Measurements from ENCODE around the gene PPP1R17. TPM values are rescaled to one million over a fixed set of nuclear protein-coding genes. Genes with fewer than 3 reads are reported as not detected.

PPP1R17 gene
- total and polyA plus RNA-seq, 3 experiments from 2014 or later: not detected

GRCh38 chr7:31710171-31710570, 23.2 kb downstream of the PPP1R17 start:
- no peak for DNase-seq
- Mint-ChIP-seq H3K27me3 (no peaks in the 10 kb centered on the region), H3K4me1 (no peaks in the 10 kb centered on the region), H3K9me3 (peaks cover 2 to 8% (median 4%) of the 10 kb centered on the region in 5 donors), H3K36me3 (no peaks in the 10 kb centered on the region), H3K4me3 (no peak overlapping the region), H3K27ac (no peak overlapping the region)
- Histone ChIP-seq H3K9me3 (ENCODE audit: low read length) (no peaks in the 10 kb centered on the region), H3K27ac (ENCODE audit: low read depth, low read length) (no peak overlapping the region), H3K36me3 (ENCODE audit: insufficient read depth, low read length) (no peaks in the 10 kb centered on the region), H3K4me3 (ENCODE audit: low read length) (no peak overlapping the region), H3K27me3 (ENCODE audit: insufficient read depth, low read length, poor library complexity, severe bottlenecking) (no peaks in the 10 kb centered on the region), H3K4me1 (ENCODE audit: insufficient read depth, low read length) (no peaks in the 10 kb centered on the region)
- CTCF ChIA-PET: no interaction called here
- POLR2A ChIA-PET: no interaction called here

DNA sequence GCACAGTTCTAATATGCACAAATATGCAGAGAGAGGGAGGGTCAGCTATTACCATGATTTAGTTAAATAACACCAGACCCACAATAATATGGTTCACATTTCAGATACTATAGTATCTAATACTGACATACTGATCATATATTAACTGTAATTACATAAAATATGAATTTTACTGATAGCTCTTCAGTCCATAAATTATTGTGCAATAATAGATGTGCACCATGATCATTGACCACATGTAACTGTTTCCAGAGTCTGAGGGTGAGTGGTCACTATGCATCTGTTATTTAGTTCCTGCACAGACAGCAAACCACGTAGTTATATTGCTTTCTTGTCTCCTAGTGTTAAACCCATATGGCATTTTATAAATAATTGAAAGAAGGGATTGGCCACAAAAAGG, 29.3 kb downstream of the PPP1R17 start:
- H3K36me3 ChIP-seq (ENCODE audit: insufficient read depth, low read length): no peaks in the 10 kb centered on the region
- no peak overlapping the region for H3K4me3 ChIP-seq (ENCODE audit: low read length)
- Mint-ChIP-seq H3K27me3 (no peaks in the 10 kb centered on the region), H3K4me3 (no peak overlapping the region), H3K27ac (no peak overlapping the region), H3K4me1 (no peaks in the 10 kb centered on the region), H3K36me3 (no peaks in the 10 kb centered on the region), H3K9me3 (peaks cover 0 to 10% (median 7%) of the 10 kb centered on the region in 5 donors)
- ChIA-PET CTCF (no interaction called here), POLR2A (no interaction called here)
- no peaks in the 10 kb centered on the region for H3K4me1 ChIP-seq (ENCODE audit: insufficient read depth, low read length)
- no peak for DNase-seq
- H3K27ac ChIP-seq (ENCODE audit: low read depth, low read length): no peak overlapping the region
- no peaks in the 10 kb centered on the region for H3K9me3 ChIP-seq (ENCODE audit: low read length)
- no peaks in the 10 kb centered on the region for H3K27me3 ChIP-seq (ENCODE audit: insufficient read depth, low read length, poor library complexity, severe bottlenecking)

GRCh38 chr7:31720366-31720765, 33.4 kb downstream of the PPP1R17 start:
- ChIA-PET POLR2A (no interaction called here), CTCF (no interaction called here)
- Mint-ChIP-seq H3K27me3 (no peaks in the 10 kb centered on the region), H3K9me3 (peaks cover 0 to 6% (median 2%) of the 10 kb centered on the region in 5 donors), H3K36me3 (no peaks in the 10 kb centered on the region), H3K4me3 (no peak overlapping the region), H3K4me1 (no peaks in the 10 kb centered on the region), H3K27ac (no peak overlapping the region)
- H3K36me3 ChIP-seq (ENCODE audit: insufficient read depth, low read length): no peaks in the 10 kb centered on the region
- DNase-seq: no peak
- H3K9me3 ChIP-seq (ENCODE audit: low read length): no peaks in the 10 kb centered on the region
- H3K4me3 ChIP-seq (ENCODE audit: low read length): no peak overlapping the region
- H3K27me3 ChIP-seq (ENCODE audit: insufficient read depth, low read length, poor library complexity, severe bottlenecking): no peaks in the 10 kb centered on the region
- no peaks in the 10 kb centered on the region for H3K4me1 ChIP-seq (ENCODE audit: insufficient read depth, low read length)
- H3K27ac ChIP-seq (ENCODE audit: low read depth, low read length): no peak overlapping the region

DNA sequence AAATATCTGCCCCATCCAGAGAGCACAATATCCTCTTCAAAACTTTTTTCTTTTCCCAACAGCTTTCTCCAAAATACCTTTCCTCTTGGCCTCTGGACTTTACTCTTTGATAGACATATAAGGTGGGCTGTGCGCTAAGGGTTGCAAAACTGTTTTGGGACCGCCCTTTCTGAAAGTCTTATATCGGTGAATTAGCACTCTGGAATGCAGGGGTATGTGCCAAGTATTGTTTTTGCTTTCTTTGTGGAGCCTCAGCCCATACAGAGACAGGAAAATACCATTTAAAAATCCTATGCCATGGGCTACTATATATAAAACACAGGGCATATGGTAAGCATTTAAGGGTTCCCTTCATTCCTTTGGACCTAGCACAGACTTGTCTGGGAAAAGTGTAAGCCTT, 37.7 kb downstream of the PPP1R17 start:
- no peak overlapping the region for H3K4me3 Mint-ChIP-seq
- CTCF ChIA-PET: no interaction called here
- no peaks in the 10 kb centered on the region for H3K9me3 ChIP-seq (ENCODE audit: low read length)

GRCh38 chr7:31729195-31729804, 42.3 kb downstream of the PPP1R17 start:
- no peaks in the 10 kb centered on the region for H3K36me3 ChIP-seq (ENCODE audit: insufficient read depth, low read length)
- Mint-ChIP-seq H3K36me3 (no peaks in the 10 kb centered on the region), H3K9me3 (peaks cover 0 to 10% (median 4%) of the 10 kb centered on the region in 5 donors), H3K4me3 (no peak overlapping the region), H3K27ac (no peak overlapping the region), H3K4me1 (no peaks in the 10 kb centered on the region), H3K27me3 (no peaks in the 10 kb centered on the region)
- no peak for DNase-seq
- no peaks in the 10 kb centered on the region for H3K4me1 ChIP-seq (ENCODE audit: insufficient read depth, low read length)
- H3K27me3 ChIP-seq (ENCODE audit: insufficient read depth, low read length, poor library complexity, severe bottlenecking): no peaks in the 10 kb centered on the region
- H3K4me3 ChIP-seq (ENCODE audit: low read length): no peak overlapping the region
- no peaks in the 10 kb centered on the region for H3K9me3 ChIP-seq (ENCODE audit: low read length)
- CTCF ChIA-PET: no interaction called here
- POLR2A ChIA-PET: no interaction called here
- H3K27ac ChIP-seq (ENCODE audit: low read depth, low read length): no peak overlapping the region

More for the DNA sequence above, 37.7 kb downstream of the PPP1R17 start:
- no peak overlapping the region for H3K4me3 ChIP-seq (ENCODE audit: low read length)
- Mint-ChIP-seq H3K36me3 (no peaks in the 10 kb centered on the region), H3K27ac (no peak overlapping the region), H3K4me1 (no peaks in the 10 kb centered on the region), H3K27me3 (no peaks in the 10 kb centered on the region), H3K9me3 (peaks cover 0 to 8% (median 0%) of the 10 kb centered on the region in 5 donors)
- H3K4me1 ChIP-seq (ENCODE audit: insufficient read depth, low read length): no peaks in the 10 kb centered on the region
- H3K36me3 ChIP-seq (ENCODE audit: insufficient read depth, low read length): no peaks in the 10 kb centered on the region
- no peak for DNase-seq
- POLR2A ChIA-PET: no interaction called here
- no peak overlapping the region for H3K27ac ChIP-seq (ENCODE audit: low read depth, low read length)
- no peaks in the 10 kb centered on the region for H3K27me3 ChIP-seq (ENCODE audit: insufficient read depth, low read length, poor library complexity, severe bottlenecking)

GRCh38 chr7:31734456-31734855, 47.4 kb downstream of the PPP1R17 start:
- Mint-ChIP-seq H3K4me3 (no peak overlapping the region), H3K36me3 (no peaks in the 10 kb centered on the region), H3K9me3 (peaks cover 0 to 4% (median 3%) of the 10 kb centered on the region in 5 donors), H3K4me1 (no peaks in the 10 kb centered on the region), H3K27ac (no peak overlapping the region), H3K27me3 (no peaks in the 10 kb centered on the region)
- Histone ChIP-seq H3K4me1 (ENCODE audit: insufficient read depth, low read length) (no peaks in the 10 kb centered on the region), H3K36me3 (ENCODE audit: insufficient read depth, low read length) (no peaks in the 10 kb centered on the region), H3K27ac (ENCODE audit: low read depth, low read length) (no peak overlapping the region), H3K27me3 (ENCODE audit: insufficient read depth, low read length, poor library complexity, severe bottlenecking) (no peaks in the 10 kb centered on the region), H3K4me3 (ENCODE audit: low read length) (no peak overlapping the region), H3K9me3 (ENCODE audit: low read length) (no peaks in the 10 kb centered on the region)
- no peak for DNase-seq
- ChIA-PET POLR2A (no interaction called here), CTCF (no interaction called here)

DNA sequence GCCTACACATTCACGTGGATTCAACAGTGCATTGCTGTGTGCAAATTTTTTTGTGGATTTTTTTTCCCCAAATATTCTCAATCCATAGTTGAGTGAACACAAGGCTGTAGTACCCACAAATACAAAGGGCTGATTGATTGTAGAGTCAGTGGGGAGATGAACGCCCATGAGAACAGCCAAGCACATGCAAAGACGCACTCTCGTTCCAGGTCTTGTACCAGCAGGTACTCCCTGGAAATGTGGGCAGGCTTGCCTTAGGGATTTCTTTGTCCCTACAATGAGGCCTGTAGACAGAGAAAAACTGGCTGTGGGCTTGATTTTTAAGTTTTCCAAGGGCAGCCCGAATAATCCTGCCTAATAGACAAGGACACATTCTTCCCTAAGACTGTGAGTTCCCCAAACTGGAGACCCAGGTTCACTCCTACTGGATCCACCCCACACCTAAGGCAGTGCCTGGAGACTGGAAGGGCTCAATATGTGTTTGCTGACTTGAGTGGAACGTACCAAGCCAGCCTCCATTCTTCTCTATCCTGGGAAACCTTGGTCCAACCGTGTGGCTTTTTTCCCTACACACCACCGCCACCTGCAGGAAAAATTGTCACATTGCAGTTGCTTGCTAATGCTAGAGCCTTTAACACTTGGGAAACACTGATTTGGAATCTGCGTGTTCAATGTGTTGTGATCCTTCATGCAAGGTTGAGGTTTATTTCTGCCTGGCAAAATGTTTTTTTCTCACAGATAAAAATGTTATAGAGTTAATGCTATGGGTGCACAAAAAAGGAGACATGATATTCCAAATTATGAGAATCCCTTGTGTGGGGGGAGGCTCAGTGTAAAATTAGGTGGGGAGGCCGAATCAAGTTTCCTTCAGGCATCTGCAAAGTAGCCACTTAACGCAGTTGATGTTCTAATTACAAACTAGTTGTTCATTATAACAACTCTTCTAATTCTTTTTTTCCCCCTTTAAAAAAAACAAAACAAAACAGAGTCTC, 49.3 kb downstream of the PPP1R17 start:
- CTCF ChIA-PET: no interaction called here
- no peak overlapping the region for H3K27ac ChIP-seq (ENCODE audit: low read depth, low read length)
- H3K27ac Mint-ChIP-seq: no peak overlapping the region
- H3K27me3 Mint-ChIP-seq: no peaks in the 10 kb centered on the region
- no peak overlapping the region for H3K4me3 Mint-ChIP-seq
- no peaks in the 10 kb centered on the region for H3K4me1 ChIP-seq (ENCODE audit: insufficient read depth, low read length)
- H3K4me3 ChIP-seq (ENCODE audit: low read length): no peak overlapping the region
- H3K4me1 Mint-ChIP-seq: no peaks in the 10 kb centered on the region
- H3K9me3 Mint-ChIP-seq: peaks cover 0 to 3% (median 0%) of the 10 kb centered on the region in 5 donors
- H3K9me3 ChIP-seq (ENCODE audit: low read length): no peaks in the 10 kb centered on the region
- H3K27me3 ChIP-seq (ENCODE audit: insufficient read depth, low read length, poor library complexity, severe bottlenecking): no peaks in the 10 kb centered on the region
- no peaks in the 10 kb centered on the region for H3K36me3 ChIP-seq (ENCODE audit: insufficient read depth, low read length)
- POLR2A ChIA-PET: no interaction called here
- no peak for DNase-seq
- no peaks in the 10 kb centered on the region for H3K36me3 Mint-ChIP-seq

DNA sequence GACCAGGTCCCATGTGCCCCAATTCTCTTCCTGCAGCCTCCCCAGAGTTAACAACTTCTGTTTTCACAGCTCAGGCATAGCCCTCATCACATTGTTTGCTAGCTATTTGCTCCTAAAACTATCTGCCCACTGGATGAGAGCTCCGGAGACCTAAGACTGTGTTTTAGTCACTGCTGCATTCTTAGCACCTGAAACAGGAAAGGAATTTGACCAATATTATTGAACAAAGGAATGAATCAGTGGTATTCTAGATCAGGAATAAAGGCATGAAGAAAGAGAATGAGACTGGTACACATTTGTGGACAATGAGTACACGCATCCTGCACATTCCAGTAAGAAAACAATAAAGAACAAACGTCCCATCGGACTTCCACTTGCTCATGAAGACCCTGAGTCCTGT, 54.8 kb downstream of the PPP1R17 start:
- H3K27me3 Mint-ChIP-seq: peaks cover 0 to 1% of the 10 kb centered on the region in 2 donors
- H3K9me3 Mint-ChIP-seq: peaks cover 0 to 2% (median 0%) of the 10 kb centered on the region in 5 donors
- CTCF ChIA-PET: no interaction called here
- H3K9me3 ChIP-seq (ENCODE audit: low read length): no peaks in the 10 kb centered on the region
- POLR2A ChIA-PET: no interaction called here
- H3K27ac Mint-ChIP-seq: no peak overlapping the region
- H3K36me3 ChIP-seq (ENCODE audit: insufficient read depth, low read length): no peaks in the 10 kb centered on the region
- no peak overlapping the region for H3K27ac ChIP-seq (ENCODE audit: low read depth, low read length)
- no peaks in the 10 kb centered on the region for H3K4me1 Mint-ChIP-seq
- H3K36me3 Mint-ChIP-seq: no peaks in the 10 kb centered on the region
- no peak for DNase-seq
- no peaks in the 10 kb centered on the region for H3K27me3 ChIP-seq (ENCODE audit: insufficient read depth, low read length, poor library complexity, severe bottlenecking)
- no peak overlapping the region for H3K4me3 Mint-ChIP-seq
- H3K4me3 ChIP-seq (ENCODE audit: low read length): no peak overlapping the region
- H3K4me1 ChIP-seq (ENCODE audit: insufficient read depth, low read length): no peaks in the 10 kb centered on the region
